DMS53 (cell line): ENCODE measurements around the gene GPR84.

Experiments
- DNase-seq: peaks from one replicate; lab custom pipeline; 2025; lab: John Stamatoyannopoulos, UW

Gene GPR84

DNA sequence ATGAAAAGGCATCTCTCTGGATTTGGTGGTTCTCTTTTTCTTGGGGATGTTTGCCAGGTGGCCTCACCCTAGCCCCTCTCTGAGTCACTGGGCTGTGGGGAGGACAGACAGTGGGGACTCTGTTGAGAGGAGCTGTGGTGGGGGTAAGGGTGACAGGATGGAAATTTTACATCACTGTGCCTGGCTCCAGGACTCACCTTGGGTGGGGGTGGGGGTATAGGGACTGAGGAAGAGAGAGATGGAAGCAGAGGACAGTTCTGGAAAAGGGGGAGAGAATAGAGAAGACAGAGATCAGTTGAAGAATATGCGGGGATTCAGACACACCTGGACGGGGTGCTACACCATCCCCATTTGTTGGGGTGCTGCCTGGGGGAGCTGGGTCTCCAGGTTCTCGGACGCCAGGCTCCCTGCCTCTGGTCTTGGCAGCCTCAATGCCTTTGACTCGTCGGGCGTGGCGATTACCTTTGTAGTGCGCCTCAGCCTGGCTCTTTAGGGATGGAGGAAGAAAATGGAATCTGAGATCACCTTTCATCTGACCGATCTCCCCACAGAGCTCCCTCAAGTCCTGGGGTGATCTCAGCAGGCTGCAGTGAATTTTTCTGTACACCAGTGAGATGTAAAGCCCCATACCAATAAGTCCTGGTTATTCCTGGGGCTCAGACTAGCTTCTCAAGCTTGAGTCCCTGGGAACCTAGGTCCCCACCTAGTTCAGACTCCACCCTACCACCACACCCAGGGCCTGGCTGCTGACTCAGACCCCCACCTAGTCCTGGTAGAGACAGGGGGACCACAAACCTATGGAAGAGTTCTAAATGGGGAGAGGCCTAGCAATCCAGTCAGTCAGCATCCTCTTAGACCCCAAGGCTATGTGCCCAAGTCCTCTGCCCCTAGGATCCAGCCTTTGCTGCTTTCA is 9.6 kb upstream of the GPR84 start:
- no peak for DNase-seq

DNA sequence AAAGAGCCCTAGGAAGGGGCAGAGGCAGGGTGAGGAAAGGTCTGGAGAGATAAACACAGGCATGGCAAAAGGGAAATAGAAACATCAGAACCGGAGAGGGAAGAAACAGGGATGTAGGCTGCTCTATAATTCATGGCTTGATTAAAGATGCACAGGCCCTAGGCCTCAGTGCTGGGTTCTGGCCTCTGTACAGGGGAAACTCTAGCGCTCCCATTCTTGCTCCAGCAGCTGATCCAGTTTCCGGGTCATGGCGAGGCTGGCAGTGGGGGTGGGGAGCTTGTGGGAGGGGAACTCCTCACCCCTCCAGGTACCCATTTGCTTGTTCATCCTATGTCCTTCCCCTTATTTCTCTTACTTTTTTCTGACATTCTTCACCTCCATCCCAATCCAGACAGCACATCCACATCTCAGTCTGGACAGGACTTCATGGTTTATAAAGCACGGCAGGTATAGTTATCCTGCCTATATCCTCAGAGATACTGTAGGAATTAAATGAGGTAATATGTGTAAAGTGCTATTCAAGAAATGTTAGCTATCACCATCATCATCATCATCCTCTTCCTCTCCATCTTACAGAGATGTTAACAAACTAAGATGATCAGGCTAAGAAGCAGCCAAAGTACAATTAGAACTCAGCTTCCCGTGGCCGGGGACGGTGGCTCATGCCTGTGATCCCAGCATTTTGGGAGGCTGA is 8.0 kb upstream of the GPR84 start:
- no peak for DNase-seq

DNA sequence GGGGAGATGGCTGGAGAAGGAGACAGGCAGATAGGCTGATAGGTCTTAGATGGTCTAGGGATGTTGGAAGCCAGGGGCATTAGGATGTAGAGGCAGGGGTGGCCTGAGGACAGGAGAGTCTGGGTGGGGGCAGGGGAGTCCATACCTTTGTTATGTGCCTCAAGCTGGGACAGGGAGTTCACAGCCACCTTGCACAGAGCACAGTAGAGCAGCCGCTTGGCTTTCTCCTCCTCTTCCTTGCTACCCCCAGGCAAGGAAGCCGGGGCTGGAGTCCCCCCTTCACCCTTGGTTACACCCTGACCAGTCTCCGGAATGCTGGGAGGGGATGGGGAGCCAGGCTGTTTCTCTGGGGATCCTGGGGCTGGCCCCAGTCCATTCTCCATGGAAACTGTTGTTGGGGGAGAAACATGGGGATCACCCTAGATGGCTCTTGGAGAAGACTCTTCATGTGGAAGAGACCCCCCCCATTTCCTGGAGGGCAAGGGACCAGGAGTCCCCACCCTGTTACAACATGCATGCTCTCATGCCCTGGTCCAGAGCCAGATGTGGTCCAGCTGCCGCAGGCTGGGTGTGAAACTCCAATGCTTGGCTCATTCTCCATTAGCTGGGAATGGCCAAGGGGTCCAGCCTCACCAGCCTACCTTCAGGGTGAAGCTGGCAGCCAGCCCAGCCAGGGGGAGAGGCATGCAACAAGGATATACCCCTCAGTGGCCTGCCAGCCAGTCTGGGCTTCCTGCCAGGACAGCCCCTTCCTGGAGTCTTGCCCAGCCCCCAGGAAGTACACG is 7.2 kb upstream of the GPR84 start:
- DNase-seq: no peak

DNA sequence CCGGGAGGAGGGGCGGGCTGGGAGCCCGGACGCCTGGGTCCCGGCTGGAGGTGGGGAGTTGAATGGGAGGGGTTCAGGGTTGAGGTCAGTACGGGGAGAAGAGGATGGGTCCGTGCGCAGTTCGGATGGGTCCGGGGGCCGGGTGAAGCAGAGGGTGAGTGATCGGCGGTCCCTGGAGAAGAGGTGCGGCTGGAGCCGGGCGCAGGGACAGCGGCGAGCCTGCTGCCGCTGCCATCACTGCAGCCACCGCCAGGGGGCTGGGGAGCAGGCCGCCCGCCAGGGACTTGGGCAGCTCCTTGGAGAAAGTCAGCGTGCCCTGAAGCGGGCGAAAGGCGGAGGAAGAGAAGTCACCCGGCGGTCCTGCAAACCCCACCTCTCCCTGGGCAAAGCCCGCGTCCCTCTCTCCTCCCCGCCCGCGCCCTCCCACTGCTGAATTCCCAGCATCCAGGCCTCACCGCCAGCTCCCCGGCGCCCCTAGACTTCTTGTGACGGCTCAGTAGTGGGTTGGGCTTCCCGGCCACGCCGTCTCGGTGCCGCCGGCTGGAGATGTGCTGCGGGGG is 6.0 kb upstream of the GPR84 start:
- peak; percentile 87 for DNase-seq

DNA sequence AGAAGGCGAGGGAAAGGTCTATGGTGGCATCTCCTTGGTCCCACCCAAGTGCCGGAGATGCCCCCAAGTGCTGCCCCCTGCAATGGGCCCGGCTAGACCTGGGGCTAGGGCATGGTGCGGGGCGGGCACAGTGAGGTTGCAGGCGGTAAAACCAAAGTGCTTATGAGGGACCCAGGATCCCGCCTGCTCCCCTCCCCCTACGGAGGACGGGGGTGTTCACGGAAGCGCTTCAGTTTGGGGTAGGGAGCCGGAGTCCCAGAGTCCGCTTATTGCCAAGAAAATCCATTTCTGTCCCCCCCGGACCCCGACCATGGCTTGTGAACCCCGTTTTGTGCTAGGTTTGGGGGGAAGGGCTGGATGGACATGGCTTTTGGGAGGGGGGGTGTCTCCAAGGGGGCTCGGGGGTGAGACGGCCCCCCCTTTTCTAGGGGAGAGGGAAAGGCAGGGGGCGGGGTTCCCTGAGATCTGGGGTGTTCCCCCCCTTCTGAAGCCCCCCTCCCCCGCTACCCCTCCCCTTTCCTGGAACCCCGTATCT is 5.4 kb upstream of the GPR84 start:
- peak; percentile 59 for DNase-seq

DNA sequence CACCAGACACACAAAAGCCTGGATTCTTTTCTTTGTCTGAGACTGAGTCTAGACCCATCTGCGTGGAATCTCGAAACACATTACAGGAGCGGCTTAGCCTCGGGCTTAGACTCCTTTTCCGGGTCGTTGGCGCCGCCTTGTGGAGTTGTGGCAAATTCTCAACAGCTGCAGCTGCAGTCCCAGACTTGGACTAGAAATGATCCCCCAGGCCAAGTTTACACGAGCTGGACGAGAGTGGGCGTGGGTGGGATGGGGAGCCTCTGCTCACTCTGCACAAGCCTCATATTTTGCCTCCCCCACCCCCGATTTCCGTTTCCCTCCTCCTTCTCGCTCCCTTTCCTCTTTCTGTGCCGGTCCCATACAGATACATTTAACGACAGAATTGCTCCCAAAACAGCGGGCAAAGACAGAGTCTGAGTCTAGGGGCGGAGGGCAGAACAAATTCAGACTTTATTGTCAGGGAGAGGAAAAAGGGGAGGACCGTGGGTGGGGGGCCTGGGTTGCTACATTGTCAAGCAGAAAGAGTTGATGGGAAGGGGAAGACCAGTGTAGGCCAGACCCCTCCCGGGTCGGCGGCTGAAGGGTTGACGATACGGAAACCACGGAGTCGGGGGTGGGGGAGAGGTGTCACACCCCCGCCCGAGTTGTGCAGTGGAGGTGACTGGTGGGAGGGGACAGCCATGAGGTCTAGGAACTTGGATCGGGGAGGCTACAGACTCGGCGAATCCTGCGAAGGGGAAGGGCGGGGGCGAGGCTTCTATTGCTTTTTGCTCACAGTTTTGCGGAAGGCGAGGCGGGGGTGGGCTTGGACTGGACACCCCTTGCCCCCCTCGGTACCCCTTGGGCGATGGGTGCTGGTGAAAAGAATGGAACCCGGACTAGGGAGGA is 4.7 kb upstream of the GPR84 start:
- DNase-seq: peak; percentile 95

DNA sequence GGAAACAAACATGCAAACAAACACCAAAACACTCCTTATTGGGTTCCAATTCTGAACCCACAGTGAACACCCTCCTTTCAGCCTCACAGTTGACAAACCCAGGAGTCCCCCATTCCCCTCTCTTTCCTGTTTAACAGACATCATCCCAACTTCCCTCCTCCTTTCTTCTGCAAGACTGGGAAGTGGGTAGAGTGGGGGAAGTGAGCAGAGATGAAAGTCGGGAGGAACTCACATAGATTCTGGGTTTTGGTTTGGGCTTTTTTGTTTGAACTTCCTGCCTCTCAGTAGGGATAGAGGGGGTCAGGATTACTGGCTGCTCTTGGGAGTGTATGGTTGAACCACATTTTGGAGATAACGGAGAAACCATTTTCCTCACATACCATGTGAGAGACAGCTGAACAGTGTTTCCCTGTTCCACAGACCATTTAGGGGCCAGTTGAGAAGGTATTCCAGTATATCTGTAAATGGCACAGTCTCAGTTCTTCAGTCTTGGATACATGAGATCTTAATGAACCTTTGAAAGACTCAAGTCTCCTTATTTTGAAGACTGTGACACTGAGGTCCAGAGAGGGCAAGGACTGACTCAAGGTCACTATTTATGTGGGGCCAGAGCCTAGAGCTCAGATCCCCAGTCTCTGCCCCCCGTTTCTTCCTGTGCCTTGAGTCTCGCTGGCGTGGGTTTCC is 3.9 kb upstream of the GPR84 start:
- DNase-seq: no peak

DNA sequence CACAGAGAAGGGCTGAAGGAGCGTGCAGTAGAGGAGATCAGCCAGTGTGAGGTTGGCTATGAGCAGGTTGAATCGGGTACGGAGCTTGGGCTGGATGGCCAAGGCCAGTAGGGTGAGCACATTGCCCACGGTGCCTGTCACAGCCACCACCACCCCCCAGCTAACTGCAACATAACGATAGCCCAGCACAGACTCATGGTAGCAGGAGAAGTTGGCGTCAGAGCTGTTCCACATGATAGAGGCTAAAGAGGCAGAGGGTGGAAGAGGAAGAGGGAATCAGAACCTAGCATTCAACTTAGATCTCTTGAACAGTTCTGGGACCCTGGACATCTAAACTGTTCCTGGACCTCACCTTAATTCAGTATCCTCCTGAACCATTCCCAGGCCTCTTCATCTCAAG is 668 bp downstream of the GPR84 start:
- no peak for DNase-seq

DNA sequence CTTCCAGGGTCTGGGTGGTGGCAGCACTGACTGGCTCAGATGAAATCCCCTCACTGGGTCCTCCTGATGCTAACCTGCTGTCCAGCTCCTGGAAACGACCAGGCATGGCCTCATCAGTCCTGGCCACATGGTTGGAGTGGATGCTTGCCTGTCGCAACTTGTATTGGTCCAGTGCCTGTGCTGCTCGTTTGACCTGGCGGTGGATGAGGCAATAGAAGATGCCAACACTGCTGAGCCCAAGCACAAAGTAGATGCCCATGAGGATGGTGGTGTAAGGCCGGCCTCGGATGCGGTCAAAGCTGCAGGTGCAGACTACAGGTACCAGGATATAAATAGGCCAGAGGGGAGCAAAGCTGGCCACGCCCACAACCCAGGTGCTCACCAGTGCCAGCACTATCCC is 1.2 kb downstream of the GPR84 start:
- no peak for DNase-seq

DNA sequence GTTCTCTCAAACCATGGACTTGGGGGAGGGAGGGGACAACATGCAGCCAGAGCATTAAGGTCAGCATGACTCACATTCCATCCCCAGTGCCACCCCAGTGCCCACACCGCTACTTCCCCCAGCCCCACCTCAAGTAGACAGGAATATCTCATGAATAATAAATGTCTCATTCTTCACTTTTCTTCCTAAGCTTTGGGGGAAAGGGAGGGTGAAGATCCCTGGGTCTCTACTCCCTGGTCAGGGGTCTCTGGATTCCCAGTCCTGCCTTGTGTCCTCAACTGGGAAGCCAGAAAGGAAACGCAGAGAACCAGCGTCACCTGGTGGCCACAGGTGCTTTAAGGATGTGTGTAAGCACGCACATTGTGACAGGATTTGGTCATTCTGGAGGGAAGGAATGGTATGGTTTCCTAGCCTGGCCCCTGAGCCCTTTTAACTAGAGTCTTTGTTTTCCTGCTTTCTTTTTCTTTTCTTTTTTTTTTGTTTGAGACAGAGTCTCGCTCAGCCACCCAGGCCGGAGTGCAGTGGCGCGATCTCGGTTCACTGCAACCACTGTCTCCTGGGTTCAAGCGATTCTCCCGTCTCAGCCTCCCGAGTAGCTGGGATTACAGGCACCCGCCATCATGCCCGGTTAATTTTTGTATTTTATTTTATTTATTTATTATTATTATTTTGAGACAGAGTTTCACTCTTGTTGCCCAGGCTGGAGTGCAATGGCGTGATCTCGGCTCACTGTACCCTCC is 3.4 kb downstream of the GPR84 start:
- peak; percentile 93 for DNase-seq

DNA sequence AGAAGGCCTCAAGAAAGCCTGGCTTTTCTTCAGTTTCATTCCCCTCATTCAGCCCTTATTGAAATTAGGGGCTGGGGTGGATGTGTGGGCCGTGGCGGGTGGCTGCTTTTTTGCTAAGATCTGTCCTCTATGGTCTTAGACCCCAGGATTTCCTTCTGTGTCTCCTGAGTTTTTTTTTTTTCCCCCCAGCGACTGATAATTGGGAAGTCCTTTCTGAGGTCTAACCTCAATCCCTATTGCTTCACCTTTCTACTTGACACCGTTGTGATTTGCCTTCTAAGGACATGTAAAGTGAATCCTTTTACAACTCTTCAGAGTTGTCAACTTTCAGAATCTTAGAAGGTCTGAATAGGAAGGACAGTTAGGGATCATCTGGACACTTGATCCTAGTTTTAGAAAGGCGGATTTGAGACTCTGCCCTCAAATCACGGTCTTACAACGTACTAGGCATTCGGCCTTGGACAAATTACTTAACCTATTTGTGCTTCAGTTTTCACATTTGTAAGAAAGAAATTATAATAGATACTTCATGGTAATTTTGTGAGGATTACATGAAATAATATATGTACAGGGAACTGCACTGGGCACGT is 4.4 kb downstream of the GPR84 start:
- DNase-seq: no peak

DNA sequence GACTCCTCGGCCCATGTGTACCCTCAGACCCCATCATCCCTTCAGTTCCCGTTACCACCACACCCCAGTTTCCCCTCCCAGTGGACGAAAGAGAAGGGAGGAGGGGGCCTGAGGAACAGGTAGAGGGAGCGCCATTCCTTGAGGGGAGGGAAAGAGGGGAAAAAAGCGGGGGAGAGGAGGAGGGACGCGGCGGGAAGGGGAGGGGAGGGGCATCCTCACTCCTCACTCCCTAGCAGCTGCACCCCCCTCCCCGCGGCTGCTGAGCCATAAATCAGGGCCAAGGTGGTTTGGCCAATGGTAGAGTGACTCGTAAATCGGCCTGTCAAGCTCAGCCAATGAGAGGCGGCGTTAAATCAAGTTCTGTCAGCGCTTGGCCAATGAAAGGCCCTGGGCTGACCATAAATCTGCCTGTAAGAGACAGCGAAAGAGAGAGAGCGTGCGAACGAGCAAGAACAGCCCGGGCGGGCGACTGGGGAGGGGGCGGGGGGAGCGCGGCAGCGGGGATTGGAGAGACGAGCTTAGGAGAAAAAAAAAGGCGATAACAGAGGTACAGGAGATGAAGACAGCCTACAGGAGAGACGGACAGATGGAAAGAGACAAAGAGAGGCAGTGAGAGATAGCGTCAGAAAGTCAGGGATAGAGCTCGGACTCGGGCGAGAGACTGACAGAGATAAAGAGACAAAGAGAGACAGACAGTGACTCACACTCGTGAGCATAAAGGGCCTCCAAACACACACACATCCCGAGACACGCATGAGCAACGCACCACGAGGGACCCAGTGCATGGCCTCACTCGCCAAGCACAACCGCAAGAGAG is 5.1 kb downstream of the GPR84 start:
- DNase-seq: peak; percentile 100

DNA sequence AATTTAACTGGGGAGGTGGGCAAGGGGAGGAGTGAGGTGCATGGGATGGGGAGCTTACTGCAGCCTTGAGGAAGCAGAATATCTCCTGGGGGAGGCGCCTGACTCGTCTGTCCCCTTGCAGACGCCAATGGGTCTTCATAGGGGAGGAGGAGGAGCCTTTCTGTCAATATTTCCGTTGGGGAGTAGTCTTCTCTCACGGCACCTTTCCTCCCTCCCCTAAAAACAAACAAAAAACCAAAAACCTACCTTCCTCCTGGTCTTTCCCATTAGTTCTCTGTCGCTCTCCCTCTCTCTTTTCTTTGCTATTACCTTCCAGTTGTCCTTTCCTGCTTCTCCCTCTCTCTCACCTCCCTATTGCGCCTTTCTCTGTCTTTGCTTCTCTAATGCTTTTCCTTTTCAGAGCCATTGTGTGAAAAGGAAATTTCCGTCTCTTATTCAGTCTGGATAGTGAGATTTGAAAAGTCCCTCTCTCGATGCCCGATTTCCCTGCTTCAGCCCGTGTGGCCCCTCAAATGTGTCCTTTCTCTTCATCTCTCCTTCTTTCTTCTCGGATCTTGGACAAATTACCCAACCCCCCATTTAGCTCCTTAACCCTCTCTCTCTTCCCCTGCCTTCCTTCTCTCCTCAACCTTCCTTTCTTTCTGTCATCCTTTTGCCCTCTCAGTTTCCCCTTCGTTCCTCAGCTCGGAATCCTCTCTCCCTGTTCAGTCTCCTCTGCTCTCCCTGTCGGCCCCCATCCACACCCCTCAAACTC is 5.9 kb downstream of the GPR84 start:
- peak; percentile 71 for DNase-seq

DNA sequence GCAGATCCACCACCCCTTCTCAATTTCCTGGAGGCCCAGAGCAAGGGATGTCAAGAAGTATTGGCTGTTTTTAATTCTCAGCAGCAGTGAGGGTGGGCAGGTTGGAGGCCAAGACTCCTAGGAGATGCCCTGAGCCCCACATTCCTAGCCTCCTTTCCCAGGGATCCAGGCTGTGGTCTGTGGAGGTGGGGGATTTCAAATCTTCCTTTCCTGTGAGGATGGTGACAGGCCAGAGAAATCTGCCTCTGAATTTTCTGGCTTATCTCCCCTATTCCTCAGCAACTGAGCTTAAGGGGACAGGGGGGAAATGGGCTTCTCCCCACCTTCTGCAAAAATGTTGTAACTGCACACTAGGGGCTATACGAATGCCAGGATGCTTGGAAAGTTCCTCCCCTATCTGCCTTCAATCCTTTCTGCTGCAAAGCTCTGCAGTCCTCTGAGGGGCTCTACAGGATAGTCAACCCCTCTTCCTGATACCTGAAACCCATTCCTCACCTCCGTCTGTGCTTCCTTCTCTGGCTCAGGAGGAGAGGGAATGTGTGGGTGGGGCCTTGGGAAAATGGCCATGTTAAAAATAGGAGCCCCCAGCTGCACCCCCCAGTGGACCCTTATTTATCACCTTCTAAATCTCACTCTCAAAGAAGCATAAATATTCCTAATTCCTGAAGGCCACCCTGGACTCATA is 6.6 kb downstream of the GPR84 start:
- DNase-seq: no peak

DNA sequence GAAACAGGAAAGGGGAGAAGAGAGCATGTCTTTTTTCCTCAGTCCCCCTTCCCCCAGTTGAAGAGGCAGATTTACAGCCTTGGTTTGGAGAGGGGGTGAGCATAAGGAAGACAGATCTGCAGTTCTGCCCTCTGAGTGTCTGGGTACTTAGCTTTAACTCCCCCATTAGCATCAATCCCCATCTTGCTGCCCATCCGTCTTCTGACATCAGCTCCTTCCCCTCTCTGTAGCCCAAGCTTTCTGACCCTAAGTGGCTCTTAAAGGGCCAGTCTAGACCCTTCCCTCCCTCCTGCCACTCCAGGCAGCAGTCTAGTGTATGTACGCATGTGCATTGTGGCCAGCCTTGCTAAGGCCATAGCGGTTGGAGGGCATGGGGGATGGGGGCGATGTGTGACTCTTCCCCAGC is 7.3 kb downstream of the GPR84 start:
- DNase-seq: no peak

DNA sequence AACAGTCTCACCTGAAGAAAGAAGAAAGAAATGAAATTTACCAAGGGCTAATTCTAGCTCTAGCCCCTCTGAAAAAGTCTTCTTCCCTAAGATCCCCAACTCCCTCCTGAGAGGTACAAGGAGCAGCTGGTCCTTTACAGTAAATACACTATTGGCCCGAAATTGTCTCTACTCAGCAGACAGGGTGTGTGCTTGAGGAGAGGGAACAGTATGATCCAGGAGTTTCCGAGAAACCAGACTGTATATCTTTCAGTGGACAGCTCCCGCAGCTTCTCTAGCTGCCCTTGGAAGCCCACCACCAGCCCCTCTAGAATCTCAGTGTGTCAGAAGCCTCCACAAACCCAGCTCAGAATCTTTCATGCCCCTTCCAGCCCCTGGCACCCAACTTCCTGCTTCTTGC is 8.1 kb downstream of the GPR84 start:
- no peak for DNase-seq
